ENCODE data around the gene FAM149B1.

DNA sequence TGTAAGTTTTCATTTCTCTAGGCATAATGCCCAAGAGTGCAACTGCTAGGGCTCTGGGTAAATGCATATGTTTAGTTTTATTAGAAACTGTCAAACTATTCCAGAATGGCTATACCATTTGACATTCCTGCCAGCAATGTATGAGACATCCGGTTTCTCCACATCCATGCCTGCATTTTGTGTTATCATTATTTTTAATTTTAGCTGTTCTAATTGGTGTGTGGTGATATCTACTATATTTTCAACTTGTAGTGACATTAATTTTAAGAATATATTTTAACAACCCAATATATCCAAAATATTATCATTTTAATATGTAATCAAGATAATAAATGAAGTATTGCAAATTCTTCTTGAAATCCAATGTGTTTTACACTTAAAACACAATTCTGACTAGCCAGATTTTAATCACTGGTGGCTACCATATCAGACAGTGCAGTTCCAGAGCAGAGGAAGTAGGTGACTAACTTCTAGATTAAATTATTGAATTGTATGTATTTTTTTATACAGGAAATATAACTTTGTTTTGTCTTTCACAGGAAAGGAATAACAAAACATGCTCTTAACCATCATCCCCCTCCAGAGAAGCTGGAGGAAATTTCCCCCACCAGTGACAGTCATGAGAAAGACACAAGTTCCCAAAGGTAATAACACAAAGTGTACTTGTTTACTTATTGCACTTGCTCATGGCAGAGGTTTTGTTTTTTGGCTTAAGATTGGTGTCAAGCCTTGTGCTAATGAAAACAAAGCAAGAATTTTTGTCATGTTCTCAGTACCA lies 6.4 kb downstream of the FAM149B1 start:
- TF ChIP-seq, protein P1, sequence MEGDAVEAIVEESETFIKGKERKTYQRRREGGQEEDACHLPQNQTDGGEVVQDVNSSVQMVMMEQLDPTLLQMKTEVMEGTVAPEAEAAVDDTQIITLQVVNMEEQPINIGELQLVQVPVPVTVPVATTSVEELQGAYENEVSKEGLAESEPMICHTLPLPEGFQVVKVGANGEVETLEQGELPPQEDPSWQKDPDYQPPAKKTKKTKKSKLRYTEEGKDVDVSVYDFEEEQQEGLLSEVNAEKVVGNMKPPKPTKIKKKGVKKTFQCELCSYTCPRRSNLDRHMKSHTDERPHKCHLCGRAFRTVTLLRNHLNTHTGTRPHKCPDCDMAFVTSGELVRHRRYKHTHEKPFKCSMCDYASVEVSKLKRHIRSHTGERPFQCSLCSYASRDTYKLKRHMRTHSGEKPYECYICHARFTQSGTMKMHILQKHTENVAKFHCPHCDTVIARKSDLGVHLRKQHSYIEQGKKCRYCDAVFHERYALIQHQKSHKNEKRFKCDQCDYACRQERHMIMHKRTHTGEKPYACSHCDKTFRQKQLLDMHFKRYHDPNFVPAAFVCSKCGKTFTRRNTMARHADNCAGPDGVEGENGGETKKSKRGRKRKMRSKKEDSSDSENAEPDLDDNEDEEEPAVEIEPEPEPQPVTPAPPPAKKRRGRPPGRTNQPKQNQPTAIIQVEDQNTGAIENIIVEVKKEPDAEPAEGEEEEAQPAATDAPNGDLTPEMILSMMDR (IDR thresholded peaks at IDR 0.05; ENCODE audit: insufficient read depth, low read length, poor library complexity, severe bottlenecking) = no peak
- no peak for TF ChIP-seq EZH2phosphoT487 (conservative IDR thresholded peaks at IDR 0.05; ENCODE audit: low read length)
